ENCODE results near the gene NPLOC4. TPM values are rescaled to one million over a fixed set of nuclear protein-coding genes. Genes with fewer than 3 reads are reported as not detected.

The NPLOC4 gene
- polyA plus RNA-seq, 1 of the 3 experiments (the other 2 are of a cell fraction): 88.6 TPM

DNA sequence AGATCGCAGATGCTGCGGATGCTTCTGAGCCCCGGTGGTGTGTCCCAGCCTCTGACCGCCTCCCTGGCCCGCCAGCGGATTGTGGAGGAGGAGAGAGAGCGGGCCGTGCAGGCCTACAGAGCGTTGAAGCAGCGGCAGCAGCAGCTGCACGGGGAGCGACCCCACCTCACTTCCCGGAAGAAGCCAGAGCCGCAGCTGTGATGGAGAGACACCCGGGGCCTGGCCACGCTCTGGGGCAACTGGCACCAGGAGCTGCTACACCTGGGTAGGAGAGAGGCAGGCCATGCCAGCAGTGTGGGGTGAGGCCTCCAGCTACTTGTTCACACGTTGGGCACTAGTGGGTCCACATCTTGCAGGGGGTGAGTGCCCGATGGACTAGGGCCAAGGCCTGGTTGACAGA lies 35.6 kb upstream of the NPLOC4 start (continued):
- TF ChIP-seq, protein P1, sequence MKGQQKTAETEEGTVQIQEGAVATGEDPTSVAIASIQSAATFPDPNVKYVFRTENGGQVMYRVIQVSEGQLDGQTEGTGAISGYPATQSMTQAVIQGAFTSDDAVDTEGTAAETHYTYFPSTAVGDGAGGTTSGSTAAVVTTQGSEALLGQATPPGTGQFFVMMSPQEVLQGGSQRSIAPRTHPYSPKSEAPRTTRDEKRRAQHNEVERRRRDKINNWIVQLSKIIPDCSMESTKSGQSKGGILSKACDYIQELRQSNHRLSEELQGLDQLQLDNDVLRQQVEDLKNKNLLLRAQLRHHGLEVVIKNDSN (IDR thresholded peaks at IDR 0.05; ENCODE audit: borderline replicate concordance, low read depth): no peak

DNA sequence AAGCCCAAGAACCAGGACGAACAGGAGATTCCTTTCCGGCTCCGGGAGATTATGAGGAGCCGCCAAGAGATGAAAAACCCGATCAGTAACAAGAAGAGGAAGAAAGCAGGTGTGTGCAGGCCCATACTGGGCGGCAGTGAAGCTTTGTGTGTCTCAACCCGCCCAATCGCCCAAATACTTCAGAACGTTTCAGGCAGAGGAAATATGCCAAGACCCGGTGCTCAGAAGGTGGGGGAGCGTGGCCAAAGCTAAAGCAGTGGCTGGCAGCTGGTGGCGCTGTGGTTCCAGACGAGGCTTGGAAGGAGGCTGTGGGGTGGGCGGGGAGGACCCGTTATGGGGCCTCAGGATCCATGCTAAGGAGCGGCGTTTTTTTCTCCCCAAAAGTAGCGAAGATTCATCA lies 30.8 kb upstream of the NPLOC4 start:
- WGBS (ENCODE audit: low lambda C conversion rate): 89% methylated on average over 18 of the region's 18 CpGs
- peaks cover 40 to 41% of the 10 kb centered on the region in 2 experiments for H3K36me3 ChIP-seq (replicated peaks in 1 of 2; ENCODE audit: control insufficient read depth in 1 of 2, insufficient read depth in 2 of 2, low read length in 1 of 2)
- H3K27me3 ChIP-seq (ENCODE audit: insufficient read depth): no peaks in the 10 kb centered on the region
- peaks cover 4% of the 10 kb centered on the region for H3F3A ChIP-seq (replicated peaks; ENCODE audit: insufficient read depth)
- no peaks in the 10 kb centered on the region for H3K9me3 ChIP-seq
- peaks cover 67% of the 10 kb centered on the region for H3K79me2 ChIP-seq (ENCODE audit: insufficient read depth)
- CTCF ChIA-PET: interaction anchor here (0.6 to 2.8 kb wide), 2 partner anchors 16 to 35 kb away, joined by 3 to 8 read pairs; partner anchors contain the start of genes ARL16, HGS and MRPL12
- peaks cover 18 to 22% of the 10 kb centered on the region in 2 experiments; a peak in 3 of 4 replicates for H3K4me1 ChIP-seq (ENCODE audit: control insufficient read depth in 1 of 2, insufficient read depth in 2 of 2, low read depth in 1 of 2, low read length in 1 of 2)
- POLR2A ChIA-PET: interaction anchor here (0.6 to 0.7 kb wide), 3 partner anchors 29 to 154 kb away, joined by 4 to 6 read pairs (median 4); partner anchors contain the start of gene MRPL12
- TF ChIP-seq, protein P2, sequence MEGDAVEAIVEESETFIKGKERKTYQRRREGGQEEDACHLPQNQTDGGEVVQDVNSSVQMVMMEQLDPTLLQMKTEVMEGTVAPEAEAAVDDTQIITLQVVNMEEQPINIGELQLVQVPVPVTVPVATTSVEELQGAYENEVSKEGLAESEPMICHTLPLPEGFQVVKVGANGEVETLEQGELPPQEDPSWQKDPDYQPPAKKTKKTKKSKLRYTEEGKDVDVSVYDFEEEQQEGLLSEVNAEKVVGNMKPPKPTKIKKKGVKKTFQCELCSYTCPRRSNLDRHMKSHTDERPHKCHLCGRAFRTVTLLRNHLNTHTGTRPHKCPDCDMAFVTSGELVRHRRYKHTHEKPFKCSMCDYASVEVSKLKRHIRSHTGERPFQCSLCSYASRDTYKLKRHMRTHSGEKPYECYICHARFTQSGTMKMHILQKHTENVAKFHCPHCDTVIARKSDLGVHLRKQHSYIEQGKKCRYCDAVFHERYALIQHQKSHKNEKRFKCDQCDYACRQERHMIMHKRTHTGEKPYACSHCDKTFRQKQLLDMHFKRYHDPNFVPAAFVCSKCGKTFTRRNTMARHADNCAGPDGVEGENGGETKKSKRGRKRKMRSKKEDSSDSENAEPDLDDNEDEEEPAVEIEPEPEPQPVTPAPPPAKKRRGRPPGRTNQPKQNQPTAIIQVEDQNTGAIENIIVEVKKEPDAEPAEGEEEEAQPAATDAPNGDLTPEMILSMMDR (IDR thresholded peaks at IDR 0.05): peak; percentile 21; the same call in 1 of the 2 replicates
- no peak for TF ChIP-seq TAF1 (IDR thresholded peaks at IDR 0.05; ENCODE audit: borderline replicate concordance, low read depth, low read length)
- no peak overlapping the region for H3K27ac ChIP-seq (ENCODE audit: low read depth in 2 of 2, low read length in 1 of 2)
- H2AFZ ChIP-seq (ENCODE audit: low read depth): no peak overlapping the region
- peak overlapping the region; percentile 92 for H3K4me2 ChIP-seq
- DNase-seq: peak; percentile 55
- H4K20me1 ChIP-seq (ENCODE audit: insufficient read depth): no peaks in the 10 kb centered on the region
- peak overlapping the region; percentile 74 to 96; a peak in 3 of 4 replicates for H3K4me3 ChIP-seq (ENCODE audit: low read depth in 2 of 2, low read length in 1 of 2)
- no peaks in the 10 kb centered on the region for H3K9me2 ChIP-seq
- H3K9ac ChIP-seq: no peak overlapping the region; the same call in 1 of the 2 replicates

DNA sequence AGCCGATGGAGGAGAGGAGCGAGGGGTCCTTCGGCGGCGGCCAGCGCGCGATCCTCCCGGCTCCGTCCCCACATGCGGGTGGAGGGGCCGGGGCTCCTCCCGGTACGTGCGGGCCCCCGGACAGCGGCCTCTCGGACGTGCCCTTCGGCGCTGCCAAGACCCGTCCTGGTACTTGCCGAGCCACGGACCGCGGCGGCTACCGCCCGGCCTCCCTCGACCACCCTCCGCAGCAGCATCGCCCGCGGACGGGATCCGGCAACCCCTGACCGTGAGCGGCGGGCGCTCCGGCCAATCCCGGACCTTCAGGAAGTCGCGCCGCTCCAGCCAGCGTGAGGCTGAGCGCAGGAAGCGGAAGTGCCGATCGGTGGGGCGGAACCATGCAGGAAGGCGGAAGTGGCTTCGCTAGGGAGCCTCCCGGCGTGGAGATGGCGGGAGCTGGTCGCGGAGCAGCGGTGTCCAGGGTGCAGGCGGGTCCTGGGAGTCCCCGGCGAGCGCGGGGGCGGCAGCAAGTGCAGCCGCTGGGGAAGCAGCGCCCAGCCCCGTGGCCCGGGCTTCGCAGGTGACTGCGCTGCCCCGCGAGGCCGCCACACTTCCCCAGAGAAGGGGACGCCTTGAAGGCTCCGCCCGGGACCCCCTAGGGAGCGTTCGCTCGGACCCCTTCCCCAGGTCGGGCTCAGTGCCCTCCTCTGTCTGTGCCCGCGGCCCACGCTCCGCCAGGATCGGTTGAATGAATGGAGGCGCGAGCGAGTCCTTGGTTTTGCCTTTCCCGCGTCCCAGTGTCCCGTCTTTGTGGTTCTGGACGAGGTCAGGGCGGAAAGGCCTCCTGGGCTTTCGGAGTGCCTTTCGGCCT lies 29.7 kb upstream of the NPLOC4 start, which contains the start of the genes CCDC137 and OXLD1:
TSS of gene CCDC137 (plus strand) at position 396 of the 850 bp plus-strand sequence. CDS start at position 426, 30 bp downstream.
TSS of gene OXLD1 (minus strand) at position 264 of the 850 bp plus-strand sequence. CDS start at position 236, 28 bp downstream.
- Histone ChIP-seq H2AFZ (ENCODE audit: low read depth) (peak within 1 kb of the TSS; percentile 63), H3K4me3 (ENCODE audit: low read depth in 2 of 2, low read length in 1 of 2) (peak within 1 kb of the TSS; percentile 74 to 96), H3F3A (replicated peaks; ENCODE audit: insufficient read depth) (peaks cover 7% of the 10 kb centered on the region), H3K9me3 (no peaks in the 10 kb centered on the region), H3K79me2 (ENCODE audit: insufficient read depth) (peaks cover 67% of the 10 kb centered on the region), H3K27ac (ENCODE audit: low read depth in 2 of 2, low read length in 1 of 2) (peak within 1 kb of the TSS; percentile 71 to 80), H3K9ac (peak within 1 kb of the TSS; percentile 96), H3K27me3 (ENCODE audit: insufficient read depth) (no peaks in the 10 kb centered on the region), H4K20me1 (ENCODE audit: insufficient read depth) (no peaks in the 10 kb centered on the region), H3K4me1 (ENCODE audit: control insufficient read depth in 1 of 2, insufficient read depth in 2 of 2, low read depth in 1 of 2, low read length in 1 of 2) (peaks cover 18 to 22% of the 10 kb centered on the region in 2 experiments; a peak in 3 of 4 replicates), H3K36me3 (replicated peaks in 1 of 2; ENCODE audit: control insufficient read depth in 1 of 2, insufficient read depth in 2 of 2, low read length in 1 of 2) (peaks cover 28 to 40% of the 10 kb centered on the region in 2 experiments), H3K4me2 (peak within 1 kb of the TSS; percentile 92), H3K9me2 (no peaks in the 10 kb centered on the region)
- POLR2A ChIA-PET: interaction anchor here (0.6 to 2.3 kb wide), 10 partner anchors 9 to 225 kb away, joined by 3 to 7 read pairs (median 4); partner anchors contain the start of genes ALYREF, ARL16, HGS and MCRIP1
- 1% methylated on average over 54 of the region's 96 CpGs for WGBS (ENCODE audit: low lambda C conversion rate)
- peak; percentile 100 for DNase-seq
- CTCF ChIA-PET: interaction anchor here (0.6 to 2.9 kb wide), 5 partner anchors 9 to 540 kb away, joined by 3 to 12 read pairs (median 6); partner anchors contain the start of gene MRPL12
- TF ChIP-seq, protein P2 (IDR thresholded peaks at IDR 0.05): no peak
- TF ChIP-seq, protein P3, sequence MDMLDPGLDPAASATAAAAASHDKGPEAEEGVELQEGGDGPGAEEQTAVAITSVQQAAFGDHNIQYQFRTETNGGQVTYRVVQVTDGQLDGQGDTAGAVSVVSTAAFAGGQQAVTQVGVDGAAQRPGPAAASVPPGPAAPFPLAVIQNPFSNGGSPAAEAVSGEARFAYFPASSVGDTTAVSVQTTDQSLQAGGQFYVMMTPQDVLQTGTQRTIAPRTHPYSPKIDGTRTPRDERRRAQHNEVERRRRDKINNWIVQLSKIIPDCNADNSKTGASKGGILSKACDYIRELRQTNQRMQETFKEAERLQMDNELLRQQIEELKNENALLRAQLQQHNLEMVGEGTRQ (IDR thresholded peaks at IDR 0.05; ENCODE audit: borderline replicate concordance, low read depth, low read length): no peak
- TF ChIP-seq EP300 (IDR thresholded peaks at IDR 0.05; ENCODE audit: borderline replicate concordance in 1 of 2, low read depth in 1 of 2, low read length in 1 of 2) (no peak), SMC3 (IDR thresholded peaks at IDR 0.05; ENCODE audit: low read depth, low read length) (no peak), JUND (IDR thresholded peaks at IDR 0.05) (no peak), CHD2 (IDR thresholded peaks at IDR 0.05; ENCODE audit: low read length, partially characterized antibody) (peak; percentile 94), MXI1 (IDR thresholded peaks at IDR 0.05; ENCODE audit: low read depth, low read length) (peak; percentile 93), RAD21 (IDR thresholded peaks at IDR 0.05; ENCODE audit: low read length) (no peak), FOXJ3 (CRISPR knock-in tag; IDR thresholded peaks at IDR 0.05) (0 out of 2 replicates have a peak, but pooled peaks have one; percentile 7)
- TF ChIP-seq, protein P1 (IDR thresholded peaks at IDR 0.05; ENCODE audit: borderline replicate concordance, low read depth): peak; percentile 42; the same call in 1 of the 2 replicates
- TF ChIP-seq, protein P4, sequence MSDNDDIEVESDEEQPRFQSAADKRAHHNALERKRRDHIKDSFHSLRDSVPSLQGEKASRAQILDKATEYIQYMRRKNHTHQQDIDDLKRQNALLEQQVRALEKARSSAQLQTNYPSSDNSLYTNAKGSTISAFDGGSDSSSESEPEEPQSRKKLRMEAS (IDR thresholded peaks at IDR 0.05; ENCODE audit: low read depth): peak; percentile 97; the same call in 1 of the 2 replicates

All from SK-N-SH (cell line).